HG03457 (cell line): ENCODE data around the gene PHRF1.

Experiments used
- ATAC-seq: cut with Tn5 transposase; IDR thresholded peaks from one replicate; pipeline ENCODE4 v1.9.1; 2021; ENCODE audit warnings: moderate number of reproducible peaks; ENCODE audit not compliant: unreplicated experiment

PHRF1 gene

DNA sequence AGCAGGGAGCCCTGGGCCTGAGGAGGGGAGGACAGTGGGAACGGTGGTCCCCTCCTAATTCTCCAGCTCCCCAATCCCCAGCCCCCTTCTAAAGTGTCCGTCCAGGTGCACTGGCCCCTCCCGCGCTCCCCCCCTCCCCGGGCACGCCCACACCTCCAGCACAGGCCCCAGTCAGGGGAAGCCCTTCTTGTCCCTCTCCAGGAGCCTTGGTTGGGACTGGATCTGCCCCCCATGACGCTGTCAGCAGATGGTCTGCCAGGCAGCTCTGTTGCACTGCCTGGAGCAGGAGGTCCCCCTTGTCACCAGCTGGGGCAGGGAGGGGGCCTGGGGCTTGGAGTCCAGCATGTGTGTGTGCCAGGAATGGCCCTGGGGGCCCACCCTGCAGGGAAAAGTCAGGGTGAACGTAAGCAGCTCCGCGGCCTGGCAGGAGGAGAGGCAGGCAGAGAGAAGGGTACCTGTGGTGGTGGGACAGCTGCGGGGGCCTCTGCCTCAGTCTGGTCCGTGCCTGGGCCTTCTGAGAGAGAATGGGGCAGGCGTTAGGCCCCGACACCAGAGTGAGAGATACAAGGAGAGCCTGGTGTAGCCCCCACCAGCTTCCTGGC is 37.9 kb downstream of the PHRF1 start:
- no peak for ATAC-seq

DNA sequence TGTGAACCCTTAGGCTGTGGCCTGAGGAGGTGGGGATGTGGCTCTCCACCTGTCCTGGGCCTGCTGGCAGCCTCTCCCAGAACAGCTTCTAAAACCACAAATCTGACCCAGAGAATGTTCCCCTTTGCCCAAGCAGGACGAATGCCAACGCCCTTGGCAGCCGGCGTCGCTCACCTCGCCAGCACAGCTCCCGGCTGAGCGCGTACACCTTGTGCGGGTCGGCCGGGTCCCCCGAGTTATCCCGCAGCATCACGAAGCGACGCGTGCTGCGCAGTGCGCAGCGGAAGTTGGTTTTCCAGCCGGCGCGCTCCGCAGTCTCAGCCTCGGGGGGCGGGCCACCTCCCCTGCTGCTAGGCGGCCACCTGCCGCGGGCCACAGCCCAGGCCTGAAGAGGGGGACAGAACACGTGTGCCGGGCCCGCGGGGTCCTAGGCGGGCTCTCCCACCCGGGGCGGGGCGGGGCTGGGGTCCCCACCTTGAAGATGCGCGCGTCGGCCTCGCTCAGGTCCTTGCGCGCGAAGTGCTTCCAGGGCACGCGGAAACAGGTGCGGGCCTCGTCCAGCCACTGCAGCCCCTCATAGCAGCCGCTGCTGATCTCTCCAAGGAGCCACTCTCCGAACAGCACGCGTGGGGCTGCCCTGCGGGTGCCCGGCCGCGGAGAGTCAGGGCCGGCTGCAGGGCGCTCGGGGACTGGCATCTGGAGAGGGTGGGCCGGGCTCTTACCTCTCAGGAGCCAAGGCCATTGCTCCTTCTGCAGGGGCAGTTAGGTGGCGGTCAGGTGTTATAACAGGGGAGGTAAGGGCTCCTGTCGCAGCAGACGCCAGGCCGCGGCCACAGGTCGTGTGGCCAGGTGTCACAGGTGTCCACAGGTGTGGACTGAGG is 38.6 kb downstream of the PHRF1 start:
- no peak for ATAC-seq

- peak; percentile 45 for ATAC-seq
Observed at GRCh38 chr11:615504-616319, 39.4 kb downstream of the PHRF1 start, which contains the start of gene IRF7. IRF7 (minus strand) TSS chr11:615950; CDS start chr11:615364, 586 bp downstream.

GRCh38 chr11:616320-617198 is 40.3 kb downstream of the PHRF1 start:
- no peak for ATAC-seq

DNA sequence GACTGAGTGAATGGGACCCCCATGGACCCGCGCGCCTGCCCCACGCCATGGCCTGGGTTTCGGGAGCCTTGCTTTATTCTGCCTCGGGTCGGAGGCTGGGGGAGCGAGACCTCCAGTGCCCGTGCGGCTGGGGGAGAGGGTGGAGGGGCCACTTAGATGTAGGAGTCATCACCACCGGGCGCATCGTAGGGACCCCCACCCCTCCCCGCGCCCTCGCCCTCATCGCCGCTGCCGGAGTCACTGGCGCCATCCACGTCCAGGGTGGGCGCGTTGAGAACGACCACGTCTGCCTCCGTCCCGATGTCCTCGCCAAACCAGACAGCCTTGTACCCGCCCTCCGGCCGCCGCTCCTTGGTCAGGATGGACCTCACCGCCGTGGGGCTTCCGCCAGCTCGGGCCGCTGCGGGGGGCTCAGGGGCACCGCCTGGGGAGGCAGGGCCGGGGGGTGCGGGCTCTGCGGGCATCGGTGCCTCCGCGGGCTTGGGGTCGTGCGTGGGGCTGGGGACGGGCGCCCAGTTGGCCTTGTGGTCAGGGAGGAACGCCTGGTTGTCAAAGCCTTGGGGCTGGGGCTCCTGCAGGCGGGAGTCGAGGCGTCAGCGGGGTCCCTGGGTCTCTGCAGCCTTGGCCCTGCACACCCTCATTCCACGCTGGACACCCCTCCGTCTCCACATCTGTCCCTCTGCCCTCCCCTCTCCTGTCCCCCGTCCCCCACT is 41.1 kb downstream of the PHRF1 start:
- no peak for ATAC-seq

DNA sequence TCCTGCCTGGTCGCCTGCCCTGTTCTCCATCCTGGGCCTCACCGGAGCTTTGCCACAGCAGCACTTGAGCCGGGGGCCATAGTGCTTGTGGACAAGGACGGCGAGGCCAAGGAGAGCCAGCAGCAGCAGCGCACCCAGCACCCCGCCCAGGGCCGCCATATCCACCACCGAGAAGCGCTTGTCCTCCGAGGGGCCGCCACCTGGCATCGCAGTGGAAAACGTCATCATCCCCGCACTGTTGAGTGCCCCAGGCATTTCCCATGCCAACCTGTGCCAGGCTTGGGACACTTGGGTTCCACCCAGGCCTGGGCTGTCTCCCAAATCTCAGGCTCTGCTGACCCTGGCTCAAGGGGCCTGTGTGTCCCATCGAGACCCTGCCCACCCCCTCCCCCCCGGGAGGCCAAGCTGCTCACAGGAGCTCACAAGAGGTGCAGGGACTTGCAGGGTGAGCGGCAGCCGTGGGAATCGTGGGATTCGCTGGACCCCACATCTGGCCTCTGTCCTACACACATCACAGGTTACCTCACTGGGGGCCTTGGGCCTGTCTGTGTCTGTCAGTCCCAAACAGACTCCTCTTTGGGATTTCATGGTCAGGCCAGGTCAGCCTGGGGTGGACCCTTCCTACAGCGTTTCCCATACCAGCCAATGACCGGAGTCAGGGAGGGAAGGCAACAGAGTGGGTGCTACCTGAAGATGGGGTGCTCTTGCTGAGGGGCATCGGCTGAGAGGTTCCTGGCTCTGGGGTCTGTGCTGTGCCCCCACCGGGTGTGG is 41.8 kb downstream of the PHRF1 start:
- no peak for ATAC-seq

DNA sequence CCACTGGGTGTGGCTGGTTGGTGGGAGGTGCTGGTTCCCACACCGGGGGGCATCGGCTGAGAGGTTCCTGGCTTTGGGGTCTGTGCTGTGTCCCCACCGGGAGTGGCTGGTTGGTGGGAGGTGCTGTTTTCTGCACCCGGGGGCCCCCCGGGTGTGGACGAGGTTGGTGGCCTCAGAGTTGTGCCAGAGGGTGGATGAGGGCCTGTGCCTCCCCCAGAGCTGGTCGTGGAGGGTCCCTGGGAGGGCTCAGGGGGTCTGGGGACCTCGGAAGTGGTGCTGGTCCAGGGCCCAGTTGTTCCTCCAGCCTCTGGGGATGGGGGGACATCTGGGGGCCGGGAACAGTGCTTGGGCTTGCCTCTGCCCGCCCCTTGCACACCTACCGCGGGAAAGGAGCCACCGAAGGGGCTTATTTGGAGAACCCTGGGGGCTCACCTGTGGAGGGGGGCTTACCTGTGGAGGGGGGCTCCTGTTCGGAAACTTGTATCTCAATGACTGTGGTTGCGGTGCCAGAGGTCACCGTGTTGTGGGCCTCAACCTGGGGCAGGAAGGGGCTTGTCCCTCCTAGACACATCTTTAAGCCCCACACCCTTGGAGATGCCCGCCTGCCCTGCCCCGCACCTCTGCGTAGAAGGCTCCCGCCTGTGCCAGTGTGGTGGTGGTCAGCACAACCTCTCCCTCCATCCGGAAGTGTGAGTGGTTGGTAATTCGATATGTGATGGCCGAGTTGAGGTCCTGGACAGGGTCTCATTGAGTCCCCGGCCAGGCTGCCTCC is 42.8 kb downstream of the PHRF1 start:
- no peak for ATAC-seq

DNA sequence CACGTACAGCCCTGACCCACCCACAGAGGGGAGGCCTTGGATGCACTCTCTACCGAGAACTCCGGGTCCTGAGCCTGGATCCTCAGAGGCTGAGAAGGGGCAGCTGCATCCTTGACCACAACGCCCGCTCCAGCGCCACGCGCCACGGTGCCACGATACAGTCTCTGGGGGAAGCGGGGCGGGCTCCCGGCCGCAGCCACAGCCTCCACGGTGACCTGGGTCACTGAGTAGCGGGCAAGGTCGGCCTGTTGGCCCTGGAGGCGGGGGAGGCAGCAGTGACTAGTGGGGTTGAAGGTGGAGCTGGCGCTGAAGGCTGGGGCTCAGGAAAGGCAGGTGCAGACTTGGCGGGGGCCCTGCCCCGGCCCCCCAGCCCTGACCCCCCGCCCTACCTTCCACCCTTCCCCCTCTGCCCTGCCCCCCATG is 43.4 kb downstream of the PHRF1 start:
- ATAC-seq, result no peak

- ATAC-seq, result no peak
Observed at GRCh38 chr11:620201-620600, 43.9 kb downstream of the PHRF1 start.

DNA sequence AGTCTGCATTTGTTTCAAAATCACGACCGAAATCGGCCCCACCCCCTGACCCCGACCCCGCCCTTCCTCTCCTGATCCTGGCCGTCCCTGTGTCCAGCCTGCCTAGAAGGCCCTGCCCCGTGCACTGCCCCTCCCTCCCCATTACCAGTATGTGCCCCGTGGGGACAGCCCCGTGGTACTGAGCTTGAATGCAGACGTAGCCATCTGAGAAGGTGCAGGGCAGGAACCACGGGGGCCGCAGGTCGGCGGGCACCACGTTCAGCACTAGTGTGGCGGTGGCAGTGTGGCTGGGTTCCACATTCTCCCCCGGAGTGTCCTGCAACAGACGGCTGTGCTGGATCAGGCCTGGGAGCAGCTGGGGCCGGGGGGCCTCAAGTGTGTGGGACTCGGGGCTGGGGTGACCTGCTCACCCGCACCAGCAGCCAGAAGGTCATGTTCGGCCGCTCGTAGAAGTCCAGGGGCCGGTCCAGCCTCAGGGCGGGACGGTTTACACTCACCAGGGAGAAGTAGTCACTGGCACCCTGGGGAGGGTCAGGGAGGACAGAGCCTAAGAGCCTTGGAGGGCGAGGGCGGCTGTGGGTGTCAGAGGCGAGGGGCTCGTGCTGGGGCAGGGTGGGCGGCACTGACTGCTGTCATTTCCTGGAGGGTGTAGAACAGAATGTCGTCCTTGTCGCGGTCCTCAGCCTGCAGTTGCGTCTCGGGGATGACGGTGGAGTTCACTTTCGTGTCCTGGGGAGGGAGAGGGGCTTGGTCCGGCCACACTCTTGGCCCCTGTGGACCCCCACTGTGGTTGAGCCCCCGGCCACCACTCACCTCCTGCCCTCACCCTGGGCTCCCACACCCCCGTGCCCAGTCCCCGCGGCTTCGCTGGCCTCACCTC is 44.9 kb downstream of the PHRF1 start:
- ATAC-seq, result no peak

DNA sequence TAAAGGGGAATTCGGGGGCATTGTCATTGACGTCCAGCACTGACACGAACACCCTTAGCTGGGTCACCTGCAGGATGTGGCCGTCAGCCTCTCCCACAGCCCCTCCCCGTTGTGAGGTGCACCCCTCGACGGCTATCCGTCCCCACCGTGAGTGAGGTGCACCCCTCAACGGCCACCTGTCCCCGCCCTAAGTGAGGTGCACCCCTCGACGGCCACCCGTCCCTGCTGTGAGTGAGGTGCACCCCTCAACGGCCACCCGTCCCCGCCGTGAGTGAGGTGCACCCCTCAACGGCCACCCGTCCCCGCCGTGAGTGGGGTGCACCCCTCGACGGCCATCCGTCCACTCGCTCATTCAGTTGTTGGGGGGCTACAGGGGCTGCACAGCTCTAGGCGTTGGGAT is 45.6 kb downstream of the PHRF1 start:
- no peak for ATAC-seq

- no peak for ATAC-seq
Observed at GRCh38 chr11:623349-623869, 47.1 kb downstream of the PHRF1 start.

- ATAC-seq, result no peak
Observed at GRCh38 chr11:623999-624704, 47.9 kb downstream of the PHRF1 start.

DNA sequence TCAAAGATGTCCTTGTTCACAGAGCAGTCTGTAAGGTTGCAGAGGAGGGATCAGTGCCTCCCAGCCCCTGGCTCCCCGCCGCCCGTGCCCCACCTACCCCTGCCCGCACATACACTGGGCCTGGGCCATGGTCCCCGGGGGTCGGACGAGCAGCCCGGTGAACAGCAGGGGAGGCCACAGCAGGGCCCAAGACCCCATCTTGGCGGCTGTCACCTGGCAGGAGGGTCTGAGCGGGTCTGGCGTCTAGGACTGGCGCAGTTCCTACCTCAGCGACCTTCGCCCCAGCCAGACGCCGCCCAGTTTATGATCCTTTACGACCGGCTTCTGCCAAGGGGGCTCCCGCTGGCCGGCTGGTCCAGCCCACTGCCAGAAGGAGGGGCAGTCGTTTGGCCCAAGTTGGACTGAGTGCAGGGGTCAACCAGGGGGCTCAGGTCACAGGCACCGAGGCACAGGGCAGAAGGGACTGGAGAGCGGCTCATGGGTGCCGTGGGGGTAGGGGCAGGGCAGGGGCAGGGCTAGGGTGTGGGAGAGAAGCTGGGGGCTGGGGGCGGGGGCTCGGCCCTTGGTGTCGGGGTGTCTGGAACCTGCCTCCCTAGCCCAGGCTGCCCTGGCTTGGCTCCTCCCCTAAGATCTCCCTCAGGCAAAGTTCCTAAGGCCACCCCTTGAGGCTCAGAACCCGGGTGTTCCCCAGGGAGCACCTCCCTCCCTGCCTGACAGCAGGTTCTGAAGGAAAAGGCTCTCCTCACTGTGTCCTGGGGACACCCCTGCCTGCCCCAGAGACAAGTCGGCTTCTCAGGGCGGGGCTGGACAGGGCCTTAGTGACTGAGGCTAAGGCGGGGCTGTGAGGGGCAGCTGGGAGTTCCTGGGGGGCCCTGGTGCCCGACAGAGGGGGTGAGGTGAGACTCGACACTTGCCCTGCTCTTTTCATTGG is 48.7 kb downstream of the PHRF1 start, which contains the start of gene CDHR5:
Gene CDHR5, minus strand, starts transcription at position 251 of the 931 bp plus-strand sequence. Its CDS starts 53 bp downstream, at position 198.
- no peak for ATAC-seq

DNA sequence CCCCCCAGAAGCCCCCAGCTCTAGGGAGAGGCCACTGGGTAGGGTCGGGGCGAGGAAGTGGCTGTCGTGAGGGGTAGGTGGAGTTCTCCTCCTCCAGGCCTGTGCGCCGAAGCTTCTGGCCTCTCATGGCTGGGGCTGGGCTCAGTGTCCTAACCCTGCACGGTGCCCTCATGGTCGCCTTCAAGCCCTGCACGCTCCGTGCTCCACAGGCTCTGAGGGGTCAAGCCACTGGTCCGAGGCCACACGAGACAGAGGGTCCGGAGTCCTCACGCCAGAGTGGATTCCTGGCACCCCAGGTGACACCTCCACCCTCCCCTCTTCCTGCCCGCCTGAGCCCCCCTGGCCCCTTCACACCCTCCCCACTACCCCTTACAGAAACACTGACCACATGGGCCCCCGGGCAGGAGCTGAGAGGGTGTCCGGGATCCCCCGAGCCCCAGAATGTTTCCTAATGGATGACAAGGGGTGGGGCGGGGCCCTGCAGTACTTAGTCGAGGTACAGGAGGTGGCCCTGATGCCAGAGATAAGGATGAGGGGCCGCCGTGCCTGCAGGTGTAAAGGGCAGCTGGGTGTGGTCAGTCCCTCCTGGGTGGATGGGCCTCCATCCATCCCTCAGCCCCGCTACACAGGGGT is 49.5 kb downstream of the PHRF1 start:
- ATAC-seq, result no peak
